OCI-LY1 (cell line): ENCODE data around the gene CTIF.

ENCODE experiments used
- EZH2 ChIP-seq: fragments of 200-600 bp; sonication (generic), shearing (Covaris generic); IDR thresholded peaks from 2 replicates; pipeline ENCODE4 v1.8.0; 2017; ENCODE audit warnings: borderline replicate concordance, mixed run types, mild to moderate bottlenecking, antibody characterized with exemption, low read length, moderate library complexity, mixed read lengths
- TF ChIP-seq, protein P1 (sequence below): fragments of 200-600 bp; sonication (generic), shearing (Covaris generic); IDR thresholded peaks from 2 replicates; pipeline ENCODE4 v1.5.1; 2017; ENCODE audit warnings: mild to moderate bottlenecking, antibody characterized with exemption, low read length, moderate library complexity, mixed read lengths

DNA sequence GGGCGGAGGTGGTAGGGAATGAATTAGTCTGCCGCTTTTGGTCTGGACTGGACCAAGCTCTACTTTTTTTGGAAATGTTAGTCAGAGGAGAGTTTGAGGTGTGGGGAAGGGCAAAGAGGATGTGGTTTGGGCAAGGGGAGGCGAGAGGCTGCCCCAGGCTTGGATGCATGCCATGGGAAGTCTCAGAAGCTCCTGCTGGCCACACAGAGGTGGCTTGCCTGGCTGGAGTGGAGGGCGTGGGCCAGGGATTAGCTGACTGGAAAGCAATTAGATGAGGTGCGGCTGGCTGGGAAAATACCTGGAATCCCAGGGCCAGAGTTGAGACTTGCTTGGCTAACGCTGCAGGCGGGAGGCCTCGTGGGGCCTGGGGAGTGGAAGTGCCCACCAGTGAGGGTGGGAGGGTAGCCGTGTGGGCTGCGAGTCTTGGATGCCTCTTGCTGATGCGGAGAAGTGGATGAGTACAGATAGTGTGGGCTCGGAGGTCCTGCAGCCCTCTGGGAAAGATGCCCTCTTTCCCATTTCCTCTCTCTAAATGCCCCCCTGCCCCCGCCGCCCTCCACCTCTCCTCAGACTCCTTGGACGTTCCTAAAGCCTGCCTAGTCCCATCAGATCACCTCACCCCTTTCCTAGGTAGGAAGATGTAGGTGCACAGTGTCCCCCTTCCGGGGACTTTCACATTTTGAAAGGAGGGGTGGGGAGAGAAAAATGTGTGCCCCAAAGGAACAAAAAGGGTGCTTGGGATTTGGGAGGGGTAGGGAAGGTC lies 294.3 kb downstream of the CTIF start:
- TF ChIP-seq, protein P1, sequence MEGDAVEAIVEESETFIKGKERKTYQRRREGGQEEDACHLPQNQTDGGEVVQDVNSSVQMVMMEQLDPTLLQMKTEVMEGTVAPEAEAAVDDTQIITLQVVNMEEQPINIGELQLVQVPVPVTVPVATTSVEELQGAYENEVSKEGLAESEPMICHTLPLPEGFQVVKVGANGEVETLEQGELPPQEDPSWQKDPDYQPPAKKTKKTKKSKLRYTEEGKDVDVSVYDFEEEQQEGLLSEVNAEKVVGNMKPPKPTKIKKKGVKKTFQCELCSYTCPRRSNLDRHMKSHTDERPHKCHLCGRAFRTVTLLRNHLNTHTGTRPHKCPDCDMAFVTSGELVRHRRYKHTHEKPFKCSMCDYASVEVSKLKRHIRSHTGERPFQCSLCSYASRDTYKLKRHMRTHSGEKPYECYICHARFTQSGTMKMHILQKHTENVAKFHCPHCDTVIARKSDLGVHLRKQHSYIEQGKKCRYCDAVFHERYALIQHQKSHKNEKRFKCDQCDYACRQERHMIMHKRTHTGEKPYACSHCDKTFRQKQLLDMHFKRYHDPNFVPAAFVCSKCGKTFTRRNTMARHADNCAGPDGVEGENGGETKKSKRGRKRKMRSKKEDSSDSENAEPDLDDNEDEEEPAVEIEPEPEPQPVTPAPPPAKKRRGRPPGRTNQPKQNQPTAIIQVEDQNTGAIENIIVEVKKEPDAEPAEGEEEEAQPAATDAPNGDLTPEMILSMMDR = no peak
- TF ChIP-seq EZH2 = no peak
